ENCODE results near the gene GPR179.

DNA sequence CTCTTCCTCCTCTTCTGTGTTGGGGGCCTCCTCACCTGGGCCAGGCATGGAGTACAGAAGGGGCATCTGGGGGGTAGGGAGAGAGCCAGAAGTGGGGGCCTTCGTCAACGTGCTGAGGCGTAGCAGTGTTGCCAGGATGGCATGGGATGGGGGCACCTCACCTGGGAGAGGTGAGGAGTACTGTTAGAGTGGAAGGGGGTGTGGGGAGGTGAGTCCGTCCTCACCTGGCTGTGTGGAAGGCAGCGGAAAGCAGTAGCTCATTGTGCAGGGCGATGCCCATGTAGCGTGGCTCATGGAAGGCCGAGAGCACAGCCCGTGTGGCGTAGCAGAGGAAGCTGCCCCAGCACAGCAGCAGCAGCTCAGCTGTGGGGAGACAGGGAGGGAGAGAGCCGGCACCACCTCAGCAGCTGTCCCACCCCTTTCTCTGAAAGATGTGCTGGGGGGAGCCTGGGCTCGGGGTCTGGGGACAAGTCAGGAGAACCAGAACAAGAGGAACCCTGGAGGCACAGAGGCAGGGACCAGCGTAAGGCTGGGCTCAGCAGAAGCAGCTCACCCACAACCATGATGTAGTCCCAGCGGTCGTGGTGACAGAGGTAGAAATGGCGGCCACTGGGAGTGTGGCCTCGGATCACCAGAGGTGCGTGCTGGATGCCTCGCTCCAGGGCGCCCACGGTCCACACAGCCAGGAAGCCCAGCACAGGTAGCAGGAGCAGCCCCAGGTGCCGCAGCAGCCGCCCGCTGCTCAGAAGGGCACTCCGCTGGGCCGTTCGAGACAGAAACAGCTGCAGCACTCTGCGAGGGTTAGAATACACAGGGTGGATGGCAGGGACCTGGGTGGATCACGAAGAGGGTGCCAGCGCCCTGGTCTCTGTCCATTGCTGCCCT is 9.0 kb downstream of the GPR179 start:
- TF ChIP-seq, protein P1, sequence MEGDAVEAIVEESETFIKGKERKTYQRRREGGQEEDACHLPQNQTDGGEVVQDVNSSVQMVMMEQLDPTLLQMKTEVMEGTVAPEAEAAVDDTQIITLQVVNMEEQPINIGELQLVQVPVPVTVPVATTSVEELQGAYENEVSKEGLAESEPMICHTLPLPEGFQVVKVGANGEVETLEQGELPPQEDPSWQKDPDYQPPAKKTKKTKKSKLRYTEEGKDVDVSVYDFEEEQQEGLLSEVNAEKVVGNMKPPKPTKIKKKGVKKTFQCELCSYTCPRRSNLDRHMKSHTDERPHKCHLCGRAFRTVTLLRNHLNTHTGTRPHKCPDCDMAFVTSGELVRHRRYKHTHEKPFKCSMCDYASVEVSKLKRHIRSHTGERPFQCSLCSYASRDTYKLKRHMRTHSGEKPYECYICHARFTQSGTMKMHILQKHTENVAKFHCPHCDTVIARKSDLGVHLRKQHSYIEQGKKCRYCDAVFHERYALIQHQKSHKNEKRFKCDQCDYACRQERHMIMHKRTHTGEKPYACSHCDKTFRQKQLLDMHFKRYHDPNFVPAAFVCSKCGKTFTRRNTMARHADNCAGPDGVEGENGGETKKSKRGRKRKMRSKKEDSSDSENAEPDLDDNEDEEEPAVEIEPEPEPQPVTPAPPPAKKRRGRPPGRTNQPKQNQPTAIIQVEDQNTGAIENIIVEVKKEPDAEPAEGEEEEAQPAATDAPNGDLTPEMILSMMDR (IDR thresholded peaks at IDR 0.05; ENCODE audit: insufficient read depth, low read length, poor library complexity, severe bottlenecking), result no peak
- TF ChIP-seq EZH2phosphoT487 (conservative IDR thresholded peaks at IDR 0.05; ENCODE audit: low read length), result no peak

Data from SU-DHL-6 (cell line).